Measurements from ENCODE around the gene RBMS3. TPM values are rescaled to one million over a fixed set of nuclear protein-coding genes. Genes with fewer than 3 reads are reported as not detected.

The RBMS3 gene
- total and polyA plus RNA-seq, 2 of the 13 experiments (the other 11 are each of a cell fraction or from before 2014, with no cell fraction given): not detected

GRCh38 chr3:29291982-29292363, 11.1 kb downstream of the RBMS3 start:
- Histone ChIP-seq H3K79me2 (ENCODE audit: insufficient read depth, low read length) (no peaks in the 10 kb centered on the region), H3K4me1 (ENCODE audit: insufficient read depth, low read length) (peaks cover 13% of the 10 kb centered on the region), H2AFZ (ENCODE audit: low read length) (no peak overlapping the region), H3K4me3 (replicated peaks in 1 of 3; ENCODE audit: insufficient read depth in 1 of 3, low read depth in 2 of 3, low read length in 3 of 3) (no peak overlapping the region), H4K20me1 (ENCODE audit: insufficient read depth, low read length) (no peaks in the 10 kb centered on the region), H3K9ac (ENCODE audit: insufficient read depth, low read depth, low read length) (no peak overlapping the region), H3K4me2 (ENCODE audit: low read depth, low read length) (no peak overlapping the region), H3K9me3 (ENCODE audit: low read length) (no peaks in the 10 kb centered on the region), H3K27me3 (ENCODE audit: control insufficient read depth in 1 of 2, insufficient read depth in 2 of 2, low read length in 2 of 2) (no peaks in the 10 kb centered on the region), H3K36me3 (replicated peaks in 1 of 2; ENCODE audit: control insufficient read depth in 1 of 2, insufficient read depth in 2 of 2, low read length in 2 of 2) (no peaks in the 10 kb centered on the region), H3K27ac (ENCODE audit: extremely low read length, insufficient read depth, low read length) (no peak overlapping the region)
- CTCF ChIA-PET (ENCODE audit: low intra/inter-chr PET ratio, low total read pairs): no interaction called here
- intact Hi-C loops (cut with micrococcal nuclease; ENCODE audit: unreplicated experiment): no loop called here
- POLR2A ChIA-PET: no interaction called here
- ATAC-seq: no peak
- 40% methylated on average over 3 of the region's 3 CpGs for WGBS (ENCODE audit: low lambda C conversion rate)
- no peak for FAIRE-seq
- no peak for TF ChIP-seq SMARCE1 (IDR thresholded peaks at IDR 0.05; ENCODE audit: borderline replicate concordance)
- TF ChIP-seq SIX4 (CRISPR knock-in tag; IDR thresholded peaks at IDR 0.05): no peak
- TF ChIP-seq HIC2 (CRISPR knock-in tag; IDR thresholded peaks at IDR 0.05; ENCODE audit: low read depth): no peak
- TF ChIP-seq ZBTB7B (CRISPR knock-in tag; IDR thresholded peaks at IDR 0.05): no peak
- TF ChIP-seq, protein P1, sequence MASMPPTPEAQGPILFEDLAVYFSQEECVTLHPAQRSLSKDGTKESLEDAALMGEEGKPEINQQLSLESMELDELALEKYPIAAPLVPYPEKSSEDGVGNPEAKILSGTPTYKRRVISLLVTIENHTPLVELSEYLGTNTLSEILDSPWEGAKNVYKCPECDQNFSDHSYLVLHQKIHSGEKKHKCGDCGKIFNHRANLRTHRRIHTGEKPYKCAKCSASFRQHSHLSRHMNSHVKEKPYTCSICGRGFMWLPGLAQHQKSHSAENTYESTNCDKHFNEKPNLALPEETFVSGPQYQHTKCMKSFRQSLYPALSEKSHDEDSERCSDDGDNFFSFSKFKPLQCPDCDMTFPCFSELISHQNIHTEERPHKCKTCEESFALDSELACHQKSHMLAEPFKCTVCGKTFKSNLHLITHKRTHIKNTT (CRISPR knock-in tag; IDR thresholded peaks at IDR 0.05): no peak
- TF ChIP-seq NFATC3 (CRISPR knock-in tag; IDR thresholded peaks at IDR 0.05): no peak
- TF ChIP-seq ISX (CRISPR knock-in tag; conservative IDR thresholded peaks at IDR 0.05): no peak
- TF ChIP-seq HNF4G (IDR thresholded peaks at IDR 0.05; ENCODE audit: borderline replicate concordance, low read depth, low read length): no peak
- no peak for TF ChIP-seq HNF4G (CRISPR knock-in tag; IDR thresholded peaks at IDR 0.05; ENCODE audit: borderline replicate concordance, low read depth)
- no peak for TF ChIP-seq ZNF691 (CRISPR knock-in tag; IDR thresholded peaks at IDR 0.05; ENCODE audit: borderline replicate concordance, low read depth)
- in situ Hi-C loops (cut with HindIII; ENCODE audit: extremely low pct_ligation_motif_present, low pct_unique_long_range_greater_than_20kb): no loop called here
- no TSS peak for BruUV-seq (replicated peaks)
- no peak for DNase-seq (ENCODE audit: low spot score)
